HG03175 (cell line): Measurements from ENCODE around the gene SECTM1.
"Not testable (repeated sequence)": the region's sequence is repeated elsewhere in the genome, so short reads cannot be mapped to it uniquely, and the experiment has no call there.

ENCODE experiments used
- ATAC-seq: cut with Tn5 transposase; IDR thresholded peaks from one replicate; pipeline ENCODE4 v1.9.1; 2021; ENCODE audit warnings: mild to moderate bottlenecking, moderate library complexity; ENCODE audit not compliant: unreplicated experiment

Gene SECTM1

DNA sequence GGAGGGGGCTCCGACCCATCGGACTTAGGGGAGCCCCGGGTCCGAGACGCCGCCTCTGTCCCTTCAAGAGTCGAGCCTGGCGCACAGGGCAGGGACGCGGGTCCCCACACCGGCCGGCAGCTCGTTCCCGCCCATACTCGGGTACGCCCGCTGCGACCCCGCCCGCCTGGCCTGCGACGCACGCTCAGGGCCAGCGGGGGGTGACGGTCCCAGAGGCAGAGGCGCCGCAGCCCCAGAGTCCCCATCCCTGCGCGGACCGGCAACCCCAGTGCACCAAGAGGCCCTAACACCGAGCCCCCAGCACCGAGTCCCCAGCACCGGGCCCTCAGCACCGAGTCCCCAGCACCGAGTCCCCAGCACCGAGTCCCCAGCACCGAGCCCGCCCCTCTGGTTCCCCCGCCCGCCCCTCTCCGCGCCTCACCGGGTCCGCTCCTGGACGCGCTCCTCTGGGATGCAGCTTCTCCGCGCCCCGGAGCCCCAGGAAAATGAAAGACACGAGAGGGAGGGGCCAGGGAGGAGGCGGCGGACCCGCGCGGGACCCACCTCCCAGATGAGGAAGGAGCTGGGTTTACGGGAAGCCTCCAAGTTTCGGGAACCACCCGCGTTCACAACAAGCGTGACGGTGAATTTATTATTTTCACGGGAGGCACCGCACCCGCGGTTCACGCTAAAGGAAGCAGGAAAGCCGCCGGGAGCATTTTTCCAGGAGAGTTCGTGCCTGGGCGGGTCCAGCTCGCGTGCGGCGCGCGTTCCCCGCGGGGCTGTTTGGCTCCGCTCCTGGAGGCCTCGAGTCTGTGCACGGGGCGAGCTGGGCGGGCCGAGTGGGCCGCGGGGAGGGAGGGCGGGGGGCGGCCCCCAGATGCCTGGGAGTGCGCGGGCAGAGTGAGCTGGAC lies at the start of gene SECTM1:
Gene SECTM1, minus strand, starts transcription at position 488 of the 893 bp plus-strand sequence. CDS start 6,526 bp downstream, outside the sequence.
- ATAC-seq: no peak

DNA sequence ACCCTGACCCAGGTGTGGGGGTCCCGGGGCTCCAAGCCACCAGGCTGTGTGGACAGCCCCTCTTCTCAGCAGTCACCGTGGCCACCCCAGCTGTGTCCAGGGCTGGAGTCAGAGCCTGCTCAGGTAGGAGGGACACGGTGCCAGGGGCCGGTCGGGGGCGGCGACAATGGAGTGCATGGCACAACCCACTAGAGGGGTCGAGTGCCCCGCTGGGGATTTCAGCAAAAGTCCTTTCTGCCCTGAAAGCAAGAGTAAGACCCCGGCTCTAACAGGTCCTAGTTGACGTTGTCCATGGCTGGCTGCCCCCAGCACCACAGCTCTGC lies 49.3 kb upstream of the SECTM1 start:
- no peak for ATAC-seq

GRCh38 chr17:82382220-82382932 lies 48.8 kb upstream of the SECTM1 start:
- ATAC-seq: not testable (repeated sequence)

DNA sequence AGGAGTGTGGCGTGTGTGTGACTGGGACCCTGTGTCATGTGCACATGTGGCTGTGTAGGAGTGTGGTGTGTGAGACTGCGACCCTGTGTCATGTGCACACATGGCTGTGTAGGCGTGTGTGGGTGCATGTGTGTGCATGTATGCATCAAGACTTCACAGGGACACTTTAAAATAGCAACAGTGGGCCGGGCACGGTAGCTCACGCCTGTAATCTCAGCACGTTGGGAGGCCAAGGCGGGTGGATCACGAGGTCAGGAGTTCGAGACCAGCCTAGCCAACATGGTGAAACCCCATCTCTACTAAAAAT lies 48.1 kb upstream of the SECTM1 start:
- not testable (repeated sequence) for ATAC-seq

DNA sequence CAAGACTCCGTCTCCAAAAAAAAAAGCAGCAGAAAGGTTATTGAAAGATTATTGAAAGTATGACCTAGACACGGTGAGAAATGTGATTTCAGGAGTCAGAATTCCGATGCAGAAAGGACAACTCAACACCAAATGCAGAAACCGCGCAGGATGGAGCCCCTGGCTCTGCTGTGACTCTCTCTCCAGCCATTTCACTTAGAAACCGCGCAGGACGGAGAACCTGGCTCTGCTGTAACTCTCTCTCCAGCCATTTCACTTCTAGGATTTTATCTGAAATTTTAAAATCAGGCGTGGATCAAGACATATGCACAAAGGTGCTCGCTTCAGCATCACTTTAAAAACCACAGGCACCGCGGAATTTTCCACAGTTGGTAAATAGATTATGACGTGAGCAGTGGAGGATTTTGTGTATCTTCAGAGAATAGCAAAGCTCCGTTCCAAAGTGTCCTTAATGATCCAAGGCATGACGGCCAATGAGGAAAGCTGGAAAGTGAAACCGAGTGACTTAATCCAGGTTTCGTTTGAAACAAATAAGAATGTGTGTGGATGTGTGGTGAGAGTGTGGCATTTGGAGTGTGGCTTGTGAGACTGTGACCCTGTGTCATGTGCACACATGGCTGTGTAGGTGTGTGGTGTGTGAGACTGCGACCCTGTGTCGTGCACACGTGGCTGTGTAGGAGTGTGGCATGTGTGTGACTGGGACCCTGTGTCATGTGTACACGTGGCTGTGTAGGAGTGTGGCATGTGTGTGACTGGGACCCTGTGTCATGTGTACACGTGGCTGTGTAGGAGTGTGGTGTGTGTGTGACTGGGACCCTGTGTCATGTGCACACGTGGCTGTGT lies 47.5 kb upstream of the SECTM1 start:
- no peak for ATAC-seq

DNA sequence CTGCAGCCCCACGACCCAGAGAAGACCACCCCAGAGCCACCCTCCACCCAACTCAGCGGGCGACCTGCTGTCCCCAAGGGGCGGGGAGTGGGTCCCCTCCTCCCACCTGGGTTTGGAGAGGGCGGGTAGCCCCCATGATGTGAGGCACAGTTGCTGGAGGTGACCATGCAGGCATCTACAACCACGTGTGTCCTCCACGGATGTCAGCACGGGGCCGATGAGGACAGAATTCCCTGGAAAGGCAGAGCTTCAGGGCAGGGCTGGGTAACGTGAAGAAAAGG lies 45.1 kb upstream of the SECTM1 start:
- no peak for ATAC-seq

GRCh38 chr17:82377924-82378740 lies 44.6 kb upstream of the SECTM1 start:
- ATAC-seq: no peak

DNA sequence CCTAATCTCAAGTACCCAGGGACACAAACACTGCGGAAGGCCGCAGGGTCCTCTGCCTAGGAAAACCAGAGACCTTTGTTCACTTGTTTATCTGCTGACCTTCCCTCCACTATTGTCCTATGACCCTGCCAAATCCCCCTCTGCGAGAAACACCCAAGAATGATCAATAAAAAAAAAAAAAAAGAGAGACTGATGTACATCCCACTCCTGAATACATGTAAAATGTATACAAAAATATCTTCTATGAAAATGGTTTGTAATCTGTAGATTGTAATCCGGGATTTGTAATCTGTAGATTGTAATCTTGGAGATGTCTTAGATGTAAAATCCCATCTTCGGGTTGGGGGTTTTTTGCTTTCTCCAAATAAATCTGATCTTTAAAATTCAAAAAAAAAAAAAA lies 43.7 kb upstream of the SECTM1 start:
- not testable (repeated sequence) for ATAC-seq

DNA sequence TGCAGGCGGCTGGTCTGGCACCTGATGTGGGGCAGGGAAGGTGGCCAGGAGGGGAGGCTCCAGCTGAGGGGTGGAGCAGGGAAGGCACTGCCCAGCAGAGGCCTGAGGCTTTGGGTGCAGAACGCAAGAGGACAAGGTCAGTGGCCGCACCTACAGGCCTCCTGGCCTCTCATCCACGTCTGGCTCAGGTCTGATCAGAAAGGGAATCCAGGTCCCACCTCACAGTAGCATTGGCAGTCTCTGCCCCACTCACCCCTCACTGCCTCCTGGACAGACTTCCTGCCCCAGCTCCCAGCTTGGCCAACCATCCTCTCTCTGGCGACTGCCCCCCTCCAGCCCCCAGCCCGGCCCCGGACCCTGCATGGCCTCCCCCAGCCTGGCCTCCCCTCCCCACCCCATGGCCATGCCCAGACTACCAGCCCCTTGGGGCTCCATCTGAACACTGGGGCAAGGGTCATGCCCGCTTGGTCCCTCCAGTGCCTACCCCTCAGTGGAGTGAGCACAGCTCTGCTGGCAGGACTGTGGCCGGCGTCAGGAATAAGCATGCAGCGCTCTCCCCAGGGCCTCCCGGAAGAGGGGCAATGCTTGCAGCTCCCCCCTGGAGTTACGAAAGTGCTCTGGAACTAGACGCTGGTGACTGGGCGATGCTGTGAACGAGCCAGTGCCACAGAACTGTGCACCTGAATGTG lies 42.6 kb upstream of the SECTM1 start:
- ATAC-seq: no peak

DNA sequence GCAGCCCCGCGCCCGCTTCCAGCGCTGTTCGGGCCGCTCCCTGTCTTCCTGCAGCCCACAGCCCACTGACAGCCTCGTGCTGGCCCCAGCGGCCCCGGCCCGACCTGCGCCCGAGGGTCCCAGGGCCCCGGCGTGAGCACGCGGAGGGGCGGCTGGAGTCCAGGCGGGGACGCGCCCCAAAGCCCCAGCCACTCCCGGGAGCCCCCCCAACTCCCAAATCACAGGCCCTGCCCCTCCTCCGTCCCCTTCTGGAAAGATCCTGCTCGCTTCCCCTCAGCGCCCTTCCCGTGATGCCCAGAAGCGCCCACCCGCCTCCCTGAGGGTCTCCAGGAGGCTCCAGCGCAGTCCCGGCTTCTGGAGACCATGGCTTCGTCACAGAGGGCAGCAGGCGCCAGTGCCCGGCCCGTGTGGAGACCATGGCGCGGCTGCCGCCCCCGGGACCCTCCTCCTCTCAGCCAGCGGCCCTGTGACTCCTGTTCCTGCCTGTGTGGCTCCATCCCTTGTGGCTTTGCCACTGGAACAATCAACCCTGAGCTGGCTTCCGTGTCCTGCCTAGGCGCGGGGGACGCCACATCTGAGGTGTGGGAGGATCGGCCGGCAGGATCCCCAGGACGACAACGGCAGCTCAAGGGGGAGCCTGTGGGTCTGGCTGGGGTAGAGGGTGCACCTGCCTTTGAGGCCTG lies 41.9 kb upstream of the SECTM1 start:
- no peak for ATAC-seq

DNA sequence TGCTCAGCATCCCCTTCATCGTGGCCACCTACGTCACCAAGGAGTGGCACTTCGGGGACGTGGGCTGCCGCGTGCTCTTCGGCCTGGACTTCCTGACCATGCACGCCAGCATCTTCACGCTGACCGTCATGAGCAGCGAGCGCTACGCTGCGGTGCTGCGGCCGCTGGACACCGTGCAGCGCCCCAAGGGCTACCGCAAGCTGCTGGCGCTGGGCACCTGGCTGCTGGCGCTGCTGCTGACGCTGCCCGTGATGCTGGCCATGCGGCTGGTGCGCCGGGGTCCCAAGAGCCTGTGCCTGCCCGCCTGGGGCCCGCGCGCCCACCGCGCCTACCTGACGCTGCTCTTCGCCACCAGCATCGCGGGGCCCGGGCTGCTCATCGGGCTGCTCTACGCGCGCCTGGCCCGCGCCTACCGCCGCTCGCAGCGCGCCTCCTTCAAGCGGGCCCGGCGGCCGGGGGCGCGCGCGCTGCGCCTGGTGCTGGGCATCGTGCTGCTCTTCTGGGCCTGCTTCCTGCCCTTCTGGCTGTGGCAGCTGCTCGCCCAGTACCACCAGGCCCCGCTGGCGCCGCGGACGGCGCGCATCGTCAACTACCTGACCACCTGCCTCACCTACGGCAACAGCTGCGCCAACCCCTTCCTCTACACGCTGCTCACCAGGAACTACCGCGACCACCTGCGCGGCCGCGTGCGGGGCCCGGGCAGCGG lies 41.2 kb upstream of the SECTM1 start:
- ATAC-seq: no peak

DNA sequence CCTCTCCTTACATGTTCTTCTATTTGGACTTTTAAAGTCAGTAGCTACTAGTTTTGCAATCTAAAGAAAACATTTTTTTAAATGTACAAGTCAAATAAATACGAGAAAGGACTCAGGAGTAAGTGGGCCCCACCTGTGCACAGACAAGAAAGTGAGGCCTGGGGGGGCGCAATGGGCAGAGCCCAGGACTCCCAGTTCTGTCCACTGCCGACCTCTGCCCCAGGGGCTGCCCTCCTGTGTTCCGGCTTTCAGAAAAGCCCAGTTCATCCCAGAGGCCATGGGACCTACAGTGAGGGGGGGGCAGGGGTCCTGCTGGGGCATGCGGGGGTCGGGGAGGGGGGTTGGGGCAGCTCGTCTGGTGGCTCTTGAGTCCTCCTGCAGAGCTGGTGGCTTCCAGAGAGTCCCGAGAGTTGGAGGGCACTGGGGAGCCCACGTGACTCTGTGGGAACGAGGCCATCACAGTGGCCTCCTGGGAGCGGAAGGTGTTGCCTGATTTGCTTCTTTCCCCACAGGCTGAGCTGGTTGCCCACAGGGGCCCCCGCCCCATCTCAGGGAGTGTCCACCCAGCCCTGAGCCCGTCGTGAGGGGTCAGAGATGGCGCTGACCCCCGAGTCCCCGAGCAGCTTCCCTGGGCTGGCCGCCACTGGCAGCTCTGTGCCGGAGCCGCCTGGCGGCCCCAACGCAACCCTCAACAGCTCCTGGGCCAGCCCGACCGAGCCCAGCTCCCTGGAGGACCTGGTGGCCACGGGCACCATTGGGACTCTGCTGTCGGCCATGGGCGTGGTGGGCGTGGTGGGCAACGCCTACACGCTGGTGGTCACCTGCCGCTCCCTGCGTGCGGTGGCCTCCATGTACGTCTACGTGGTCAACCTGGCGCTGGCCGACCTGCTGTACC lies 40.4 kb upstream of the SECTM1 start:
- ATAC-seq: no peak

DNA sequence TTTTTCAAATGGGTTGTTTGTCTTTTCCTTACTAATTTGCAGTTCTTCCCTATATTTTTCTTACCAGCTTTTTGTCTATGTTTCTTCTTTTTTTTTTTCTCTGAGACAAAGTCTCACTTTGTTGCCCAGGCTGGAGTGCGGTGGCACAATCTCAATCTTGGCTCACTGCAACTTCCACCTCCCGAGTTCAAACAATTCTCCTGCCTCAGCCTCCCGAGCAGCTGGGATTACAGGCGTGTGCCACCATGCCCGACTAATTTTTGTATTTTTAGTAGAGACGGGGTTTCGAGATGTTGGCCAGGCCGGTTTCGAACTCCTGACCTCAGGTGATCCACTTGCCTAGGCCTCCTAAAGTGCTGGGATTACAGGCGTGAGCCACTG lies 39.5 kb upstream of the SECTM1 start:
- not testable (repeated sequence) for ATAC-seq

DNA sequence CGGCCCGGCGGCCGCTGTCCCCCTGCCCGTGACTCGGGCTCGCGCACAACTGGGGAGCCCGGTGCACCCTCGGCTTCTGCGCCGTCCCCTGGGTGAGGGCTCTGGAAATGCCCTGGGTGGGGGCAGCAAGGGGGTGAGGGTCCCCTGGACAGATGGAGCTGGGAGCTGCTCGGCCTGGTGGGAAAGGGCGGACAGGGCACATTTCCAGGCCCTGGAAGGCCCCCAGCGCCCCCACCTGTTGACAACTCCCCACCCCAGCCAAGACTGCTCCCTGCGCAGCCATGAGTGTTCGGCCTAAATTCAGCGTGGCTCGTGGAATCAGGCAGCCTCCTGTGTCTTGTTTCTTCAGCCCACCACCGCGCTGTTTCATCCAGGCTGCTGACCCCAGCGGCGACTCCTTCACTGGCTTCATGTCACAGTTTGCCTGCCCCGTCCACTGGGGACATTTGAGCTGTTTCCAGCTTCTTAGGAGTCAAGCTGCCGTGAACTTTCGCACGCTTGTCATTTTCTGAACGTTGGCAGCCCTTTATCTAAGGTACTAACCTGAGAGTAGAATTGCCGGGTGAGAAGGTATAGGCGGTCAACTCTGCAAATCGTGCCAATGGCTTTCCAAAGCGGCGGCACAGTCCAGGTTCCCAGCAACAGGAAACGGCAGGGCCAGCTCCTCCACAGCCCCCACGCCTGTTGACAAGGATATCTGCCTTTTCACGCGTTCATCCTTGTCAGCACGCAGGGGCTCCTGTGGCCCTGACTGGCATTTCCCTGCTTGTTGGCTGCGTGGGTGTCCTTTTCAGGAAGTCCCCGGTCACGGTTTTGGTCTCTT lies 38.9 kb upstream of the SECTM1 start:
- no peak for ATAC-seq

DNA sequence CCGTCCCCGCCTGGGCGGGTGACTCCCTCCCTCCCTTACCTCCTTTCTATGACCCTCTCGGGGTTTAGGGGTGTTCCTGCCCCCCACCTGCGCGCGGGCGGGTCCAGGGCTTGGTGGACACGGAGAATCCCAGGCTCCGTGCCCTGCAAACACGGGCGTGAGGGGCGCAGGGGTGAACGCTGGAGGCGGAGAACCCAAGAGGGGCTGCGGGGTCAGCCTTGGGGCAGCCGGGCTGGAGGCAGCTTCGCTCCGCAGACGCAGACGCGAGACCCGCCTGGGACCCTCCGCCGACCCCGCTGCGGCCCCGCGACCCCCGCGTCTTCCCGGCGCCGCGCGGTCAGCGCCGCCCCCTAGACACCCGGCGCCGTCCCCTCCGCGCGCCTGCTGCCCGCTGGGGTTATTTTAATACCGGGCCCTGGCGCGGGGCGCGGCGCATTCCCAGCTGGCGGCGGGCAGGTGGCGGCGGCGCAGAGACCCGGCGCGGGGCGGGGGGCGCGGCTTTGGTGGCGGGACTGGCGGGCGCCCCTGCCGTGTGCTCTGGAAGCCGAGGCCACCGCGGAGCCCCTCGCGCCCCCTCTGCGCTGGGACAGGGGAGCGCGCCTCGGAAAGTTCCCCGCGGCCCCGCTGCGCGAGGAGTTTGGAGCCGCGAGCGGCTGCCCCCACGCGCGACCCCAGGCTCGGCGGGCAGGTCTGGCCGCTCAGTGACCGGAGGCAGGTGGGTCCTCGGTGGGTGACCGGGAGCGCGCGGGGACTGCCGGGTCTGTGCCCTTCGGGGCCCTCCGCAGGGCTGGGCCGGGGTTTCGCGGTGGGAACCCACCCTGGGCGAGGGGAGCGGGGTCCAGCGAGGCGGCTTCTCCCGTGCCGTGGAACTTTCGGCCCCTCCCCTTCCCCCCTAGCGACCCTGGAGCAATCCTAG lies 38.0 kb upstream of the SECTM1 start, which contains the start of gene UTS2R:
Gene UTS2R, plus strand, starts transcription at position 433 of the 916 bp plus-strand sequence. CDS start 2,560 bp downstream, outside the sequence.
- ATAC-seq: no peak
